ENCODE measurements around the gene CTSD. TPM values are rescaled to one million over a fixed set of nuclear protein-coding genes. Genes with fewer than 3 reads are reported as not detected.

Gene CTSD
- total RNA-seq, 2 donors from 2014 or later = 782 to 1,042 TPM

GRCh38 chr11:1731451-1732059 is 32.2 kb downstream of the CTSD start:
- Histone ChIP-seq H3K4me3 (no peak overlapping the region), H3K27ac (no peak overlapping the region), H3K27me3 (no peaks in the 10 kb centered on the region), H3K9me3 (peaks cover 2 to 6% of the 10 kb centered on the region in 2 donors), H3K4me1 (no peaks in the 10 kb centered on the region), H3K36me3 (no peaks in the 10 kb centered on the region)
- no peak for DNase-seq (ENCODE audit: low spot score)
- TF ChIP-seq, protein P1, sequence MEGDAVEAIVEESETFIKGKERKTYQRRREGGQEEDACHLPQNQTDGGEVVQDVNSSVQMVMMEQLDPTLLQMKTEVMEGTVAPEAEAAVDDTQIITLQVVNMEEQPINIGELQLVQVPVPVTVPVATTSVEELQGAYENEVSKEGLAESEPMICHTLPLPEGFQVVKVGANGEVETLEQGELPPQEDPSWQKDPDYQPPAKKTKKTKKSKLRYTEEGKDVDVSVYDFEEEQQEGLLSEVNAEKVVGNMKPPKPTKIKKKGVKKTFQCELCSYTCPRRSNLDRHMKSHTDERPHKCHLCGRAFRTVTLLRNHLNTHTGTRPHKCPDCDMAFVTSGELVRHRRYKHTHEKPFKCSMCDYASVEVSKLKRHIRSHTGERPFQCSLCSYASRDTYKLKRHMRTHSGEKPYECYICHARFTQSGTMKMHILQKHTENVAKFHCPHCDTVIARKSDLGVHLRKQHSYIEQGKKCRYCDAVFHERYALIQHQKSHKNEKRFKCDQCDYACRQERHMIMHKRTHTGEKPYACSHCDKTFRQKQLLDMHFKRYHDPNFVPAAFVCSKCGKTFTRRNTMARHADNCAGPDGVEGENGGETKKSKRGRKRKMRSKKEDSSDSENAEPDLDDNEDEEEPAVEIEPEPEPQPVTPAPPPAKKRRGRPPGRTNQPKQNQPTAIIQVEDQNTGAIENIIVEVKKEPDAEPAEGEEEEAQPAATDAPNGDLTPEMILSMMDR (IDR thresholded peaks at IDR 0.05) = no peak

DNA sequence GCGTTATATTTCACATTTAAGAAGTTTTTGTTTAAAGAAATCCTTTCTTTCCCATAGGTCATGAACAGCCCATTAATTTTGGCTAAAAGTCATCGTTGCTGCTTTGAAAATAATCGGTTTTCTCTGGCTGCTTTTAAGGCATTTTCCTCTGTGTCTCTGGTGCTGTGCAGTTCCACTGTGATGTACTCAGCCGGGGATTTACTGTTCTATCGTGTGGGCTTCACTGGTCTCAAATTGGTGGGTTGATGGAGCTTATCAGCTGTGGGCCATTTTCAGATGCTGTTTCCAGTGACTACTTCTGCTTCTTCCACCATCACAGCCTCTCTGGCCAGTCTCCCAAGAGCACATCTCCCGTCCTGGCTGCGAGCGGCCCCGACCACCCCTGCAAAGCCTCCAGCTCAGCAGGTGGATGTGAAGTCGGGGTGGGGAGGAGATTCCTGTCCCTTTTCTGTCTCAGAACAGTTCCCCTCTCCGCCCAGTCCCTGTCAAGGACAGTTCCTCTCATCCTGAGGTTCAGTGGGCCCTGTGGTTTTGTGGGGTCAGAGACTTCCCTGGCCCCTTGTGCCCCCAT is 33.6 kb downstream of the CTSD start:
- no peaks in the 10 kb centered on the region for H3K9me3 ChIP-seq
- no peaks in the 10 kb centered on the region for H3K4me1 ChIP-seq
- H3K27me3 ChIP-seq = no peaks in the 10 kb centered on the region
- no peak for DNase-seq (ENCODE audit: low spot score)
- TF ChIP-seq, protein P1 (IDR thresholded peaks at IDR 0.05) = no peak
- H3K4me3 ChIP-seq = no peak overlapping the region
- no peak overlapping the region for H3K27ac ChIP-seq
- H3K36me3 ChIP-seq = no peaks in the 10 kb centered on the region

DNA sequence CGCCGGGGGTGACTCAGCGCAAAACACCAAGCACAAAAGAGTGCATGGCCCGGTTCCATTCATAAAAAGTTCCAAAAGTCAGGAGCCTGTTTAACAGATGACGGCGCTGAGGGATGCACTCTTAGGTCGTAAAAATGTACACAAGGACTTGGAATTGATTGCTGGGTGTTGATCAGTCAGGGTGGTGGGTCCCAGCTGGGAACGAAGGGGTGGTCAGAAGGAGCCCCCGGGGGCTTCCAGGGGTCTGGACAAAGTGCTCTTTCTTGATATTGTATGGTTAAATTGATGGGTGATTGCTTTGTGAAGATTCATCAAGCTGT is 34.1 kb downstream of the CTSD start:
- Histone ChIP-seq H3K9me3 (no peaks in the 10 kb centered on the region), H3K4me3 (no peak overlapping the region), H3K27ac (no peak overlapping the region), H3K4me1 (no peaks in the 10 kb centered on the region), H3K36me3 (no peaks in the 10 kb centered on the region), H3K27me3 (no peaks in the 10 kb centered on the region)
- TF ChIP-seq, protein P1 (IDR thresholded peaks at IDR 0.05) = no peak
- no peak for DNase-seq (ENCODE audit: low spot score)

DNA sequence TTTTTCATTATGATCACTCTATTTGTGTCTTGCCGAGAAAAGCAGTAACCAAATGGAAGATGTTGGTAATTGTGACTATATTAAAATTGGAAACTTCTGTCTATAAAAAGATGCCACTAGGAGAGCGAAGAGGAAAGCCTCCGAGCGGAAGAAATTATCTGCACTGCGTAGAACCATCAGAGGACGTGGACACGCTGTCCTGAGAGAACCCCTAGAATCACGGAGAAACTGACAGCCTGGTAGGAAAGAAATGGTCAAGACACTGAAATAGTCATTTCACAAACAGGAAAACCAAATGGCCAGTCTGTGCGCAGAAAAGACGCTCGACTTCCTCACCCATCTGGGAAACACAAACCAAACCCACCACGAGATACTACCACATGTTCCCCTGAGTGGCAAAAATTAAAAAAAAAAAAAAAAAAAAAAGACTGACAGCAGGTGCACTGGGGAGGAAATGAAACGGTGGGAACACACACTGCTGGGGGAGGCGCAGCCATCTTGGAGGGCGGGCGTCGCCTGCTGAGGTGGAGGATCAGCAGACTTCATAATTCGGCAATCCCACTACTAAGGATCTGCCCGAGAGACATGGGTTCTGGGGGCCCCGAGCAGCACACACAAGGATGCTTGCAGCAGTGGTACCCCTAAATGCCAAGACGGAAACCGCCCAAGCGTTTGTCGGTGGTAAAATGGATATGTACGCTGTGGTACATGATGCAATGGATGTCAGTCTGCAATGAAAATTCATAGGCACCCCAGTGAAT is 34.6 kb downstream of the CTSD start:
- Histone ChIP-seq H3K4me3 (no peak overlapping the region), H3K27ac (no peak overlapping the region), H3K4me1 (no peaks in the 10 kb centered on the region), H3K9me3 (no peaks in the 10 kb centered on the region), H3K27me3 (no peaks in the 10 kb centered on the region), H3K36me3 (no peaks in the 10 kb centered on the region)
- DNase-seq (ENCODE audit: low spot score) = no peak
- TF ChIP-seq, protein P1 (IDR thresholded peaks at IDR 0.05) = no peak

DNA sequence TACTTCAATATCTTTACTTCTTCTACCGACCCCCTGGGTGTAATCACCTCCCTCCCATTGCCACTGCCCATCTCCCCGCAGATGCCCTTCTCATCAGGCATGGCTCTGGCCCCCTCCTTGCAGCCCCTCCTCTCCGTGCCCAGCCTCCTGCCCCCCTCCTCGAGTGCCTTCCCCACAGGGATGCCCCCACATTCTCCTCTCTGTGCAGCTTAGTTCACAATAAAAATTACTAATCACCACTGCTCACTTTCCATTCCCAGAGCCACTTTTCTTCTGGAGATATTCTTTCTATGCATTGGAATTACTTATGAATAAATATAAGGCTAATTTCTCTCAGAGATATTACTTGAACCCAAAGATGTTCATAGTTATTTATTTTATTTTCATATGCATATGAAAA is 35.4 kb downstream of the CTSD start:
- Histone ChIP-seq H3K4me3 (no peak overlapping the region), H3K27me3 (no peaks in the 10 kb centered on the region), H3K9me3 (no peaks in the 10 kb centered on the region), H3K4me1 (no peaks in the 10 kb centered on the region), H3K27ac (no peak overlapping the region), H3K36me3 (no peaks in the 10 kb centered on the region)
- DNase-seq (ENCODE audit: low spot score) = no peak
- TF ChIP-seq, protein P1 (IDR thresholded peaks at IDR 0.05) = no peak

Data from right atrium auricular region (tissue), 2 donors.